IPS DF 4.7 (cell line): ENCODE data around the gene NAA60.
"Not testable (repeated sequence)": the region's sequence is repeated elsewhere in the genome, so short reads cannot be mapped to it uniquely, and the experiment has no call there.

Source experiments
- DNase-seq: peaks from one replicate; pipeline ENCODE4 v3.0.0-alpha.2; 2013; ENCODE audit warnings: low spot score; ENCODE audit errors: extremely low read depth

NAA60 gene

GRCh38 chr16:3461151-3461550, 17.7 kb downstream of the NAA60 start:
- no peak for DNase-seq

GRCh38 chr16:3465301-3465700, 21.8 kb downstream of the NAA60 start:
- DNase-seq: no peak

GRCh38 chr16:3465911-3466584, 22.6 kb downstream of the NAA60 start:
- DNase-seq: no peak

- DNase-seq: no peak
Measured at GRCh38 chr16:3467182-3467581, 23.7 kb downstream of the NAA60 start.

GRCh38 chr16:3467921-3468320, 24.4 kb downstream of the NAA60 start:
- no peak for DNase-seq

GRCh38 chr16:3468501-3468900, 25.0 kb downstream of the NAA60 start:
- no peak for DNase-seq

GRCh38 chr16:3469736-3470135, 26.3 kb downstream of the NAA60 start:
- DNase-seq: no peak

GRCh38 chr16:3470723-3471122, 27.2 kb downstream of the NAA60 start:
- no peak for DNase-seq

GRCh38 chr16:3471518-3472176, 28.2 kb downstream of the NAA60 start:
- DNase-seq: no peak

GRCh38 chr16:3472878-3473595, 29.6 kb downstream of the NAA60 start:
- DNase-seq: no peak

GRCh38 chr16:3473596-3473943, 30.1 kb downstream of the NAA60 start:
- DNase-seq: not testable (repeated sequence)

GRCh38 chr16:3474136-3474779, 30.8 kb downstream of the NAA60 start:
- DNase-seq: no peak

- not testable (repeated sequence) for DNase-seq
Measured at GRCh38 chr16:3474870-3475269, 31.4 kb downstream of the NAA60 start.

GRCh38 chr16:3475604-3476375, 32.3 kb downstream of the NAA60 start:
- DNase-seq: no peak

GRCh38 chr16:3476409-3476808, 32.9 kb downstream of the NAA60 start:
- no peak for DNase-seq

GRCh38 chr16:3478242-3478925, 34.9 kb downstream of the NAA60 start:
- DNase-seq: no peak

GRCh38 chr16:3479654-3480216, 36.3 kb downstream of the NAA60 start:
- no peak for DNase-seq

- no peak for DNase-seq
Measured at GRCh38 chr16:3480901-3481695, 37.6 kb downstream of the NAA60 start.
